Loucy (cell line): Measurements from ENCODE around the gene SLC39A3.

ENCODE experiments used
- EZH2phosphoT487 ChIP-seq: fragments of 200-600 bp; IDR thresholded peaks from 2 replicates; pipeline ENCODE4 v1.6.1; 2018; ENCODE audit warnings: antibody characterized with exemption, mild to moderate bottlenecking, moderate library complexity, borderline replicate concordance
- TF ChIP-seq, protein P1 (sequence below): fragments of 200-600 bp; sonication (generic); conservative IDR thresholded peaks from 2 replicates; pipeline ENCODE4 v1.5.1; 2014; ENCODE audit warnings: mild to moderate bottlenecking, antibody characterized with exemption, low read length

GRCh38 chr19:2726160-2726855 is 13.5 kb downstream of the SLC39A3 start:
- TF ChIP-seq, protein P1, sequence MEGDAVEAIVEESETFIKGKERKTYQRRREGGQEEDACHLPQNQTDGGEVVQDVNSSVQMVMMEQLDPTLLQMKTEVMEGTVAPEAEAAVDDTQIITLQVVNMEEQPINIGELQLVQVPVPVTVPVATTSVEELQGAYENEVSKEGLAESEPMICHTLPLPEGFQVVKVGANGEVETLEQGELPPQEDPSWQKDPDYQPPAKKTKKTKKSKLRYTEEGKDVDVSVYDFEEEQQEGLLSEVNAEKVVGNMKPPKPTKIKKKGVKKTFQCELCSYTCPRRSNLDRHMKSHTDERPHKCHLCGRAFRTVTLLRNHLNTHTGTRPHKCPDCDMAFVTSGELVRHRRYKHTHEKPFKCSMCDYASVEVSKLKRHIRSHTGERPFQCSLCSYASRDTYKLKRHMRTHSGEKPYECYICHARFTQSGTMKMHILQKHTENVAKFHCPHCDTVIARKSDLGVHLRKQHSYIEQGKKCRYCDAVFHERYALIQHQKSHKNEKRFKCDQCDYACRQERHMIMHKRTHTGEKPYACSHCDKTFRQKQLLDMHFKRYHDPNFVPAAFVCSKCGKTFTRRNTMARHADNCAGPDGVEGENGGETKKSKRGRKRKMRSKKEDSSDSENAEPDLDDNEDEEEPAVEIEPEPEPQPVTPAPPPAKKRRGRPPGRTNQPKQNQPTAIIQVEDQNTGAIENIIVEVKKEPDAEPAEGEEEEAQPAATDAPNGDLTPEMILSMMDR, result no peak
- no peak for TF ChIP-seq EZH2phosphoT487
